Epithelial cell of esophagus (primary cell): Measurements from ENCODE around the gene SH3BGRL2.
"Not testable (repeated sequence)": the region's sequence is repeated elsewhere in the genome, so short reads cannot be mapped to it uniquely, and the experiment has no call there.

Source experiments
- DNase-seq: peaks from one replicate; pipeline ENCODE4 v3.0.0; 2010; ENCODE audit warnings: low read depth
- H3K4me3 ChIP-seq: 2 replicates; pipeline ENCODE4 v1.5.1; 2011; ENCODE audit warnings: mild to moderate bottlenecking, low read length, control low read depth
- TF ChIP-seq, protein P1 (sequence below): IDR thresholded peaks from 2 replicates; pipeline ENCODE4 v1.5.1; 2011; ENCODE audit warnings: low read depth, mild to moderate bottlenecking, low read length, control low read depth, inconsistent platforms; ENCODE audit not compliant: insufficient read depth; ENCODE audit errors: missing control alignments

The SH3BGRL2 gene

DNA sequence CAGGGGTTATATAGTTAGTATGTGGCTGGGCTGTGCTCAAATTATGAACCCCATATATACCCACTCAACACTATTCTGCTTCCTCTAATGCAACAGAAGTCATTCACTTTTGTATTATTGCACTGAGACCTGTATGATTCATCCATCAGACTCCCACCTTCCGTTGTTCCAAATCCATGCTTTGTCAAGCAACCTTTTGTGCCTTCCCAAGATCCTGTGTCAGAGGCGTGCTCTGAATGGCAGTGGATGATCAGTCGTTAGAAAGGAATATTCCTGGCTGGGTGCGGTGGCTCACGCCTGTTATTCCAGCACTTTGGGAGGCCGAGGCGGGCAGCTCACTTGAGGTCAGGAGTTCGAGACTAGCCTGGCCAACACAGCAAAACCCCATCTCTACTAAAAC, 103.2 kb downstream of the SH3BGRL2 start:
- no peak overlapping the region for H3K4me3 ChIP-seq
- TF ChIP-seq, protein P1, sequence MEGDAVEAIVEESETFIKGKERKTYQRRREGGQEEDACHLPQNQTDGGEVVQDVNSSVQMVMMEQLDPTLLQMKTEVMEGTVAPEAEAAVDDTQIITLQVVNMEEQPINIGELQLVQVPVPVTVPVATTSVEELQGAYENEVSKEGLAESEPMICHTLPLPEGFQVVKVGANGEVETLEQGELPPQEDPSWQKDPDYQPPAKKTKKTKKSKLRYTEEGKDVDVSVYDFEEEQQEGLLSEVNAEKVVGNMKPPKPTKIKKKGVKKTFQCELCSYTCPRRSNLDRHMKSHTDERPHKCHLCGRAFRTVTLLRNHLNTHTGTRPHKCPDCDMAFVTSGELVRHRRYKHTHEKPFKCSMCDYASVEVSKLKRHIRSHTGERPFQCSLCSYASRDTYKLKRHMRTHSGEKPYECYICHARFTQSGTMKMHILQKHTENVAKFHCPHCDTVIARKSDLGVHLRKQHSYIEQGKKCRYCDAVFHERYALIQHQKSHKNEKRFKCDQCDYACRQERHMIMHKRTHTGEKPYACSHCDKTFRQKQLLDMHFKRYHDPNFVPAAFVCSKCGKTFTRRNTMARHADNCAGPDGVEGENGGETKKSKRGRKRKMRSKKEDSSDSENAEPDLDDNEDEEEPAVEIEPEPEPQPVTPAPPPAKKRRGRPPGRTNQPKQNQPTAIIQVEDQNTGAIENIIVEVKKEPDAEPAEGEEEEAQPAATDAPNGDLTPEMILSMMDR: no peak
- no peak for DNase-seq

DNA sequence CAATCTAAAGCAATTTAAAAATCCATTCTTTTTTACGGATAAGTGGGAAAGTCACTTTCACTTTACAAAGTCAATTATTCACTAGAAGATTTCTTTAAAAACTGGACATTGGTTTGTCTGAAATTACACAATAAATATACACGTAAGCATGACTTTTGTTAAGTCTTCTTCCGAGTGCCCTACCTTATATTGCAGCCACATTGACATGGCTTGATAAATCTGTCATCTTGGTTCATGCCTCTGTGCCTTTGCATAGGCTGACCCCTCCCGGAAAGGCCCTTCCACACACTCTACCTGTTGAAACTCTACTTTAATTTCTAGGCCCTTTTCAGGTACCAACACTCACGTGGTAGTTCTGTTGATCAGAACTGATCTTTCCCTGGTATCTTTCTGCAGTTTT, 104.1 kb downstream of the SH3BGRL2 start:
- no peak overlapping the region for H3K4me3 ChIP-seq
- TF ChIP-seq, protein P1: no peak
- DNase-seq: no peak

DNA sequence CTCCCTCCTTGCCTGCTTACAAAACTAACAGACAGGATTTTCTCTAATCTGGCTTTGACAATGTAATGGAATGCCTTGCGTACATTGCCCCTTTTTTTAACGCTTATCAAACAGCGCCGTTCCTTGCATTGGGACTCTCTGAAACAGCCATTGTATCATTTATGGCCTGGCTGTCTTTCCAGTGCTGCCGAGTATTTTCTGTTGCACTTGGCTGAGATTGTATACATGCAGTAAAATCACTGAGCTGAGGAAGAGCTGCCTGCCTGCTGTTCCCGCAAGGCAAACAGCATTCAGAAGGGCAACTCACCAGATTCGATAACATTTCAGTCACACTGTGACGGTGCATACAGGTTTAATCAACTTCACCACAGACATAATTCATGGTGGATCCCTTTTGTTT, 106.0 kb downstream of the SH3BGRL2 start:
- TF ChIP-seq, protein P1: no peak
- no peak overlapping the region for H3K4me3 ChIP-seq
- no peak for DNase-seq

DNA sequence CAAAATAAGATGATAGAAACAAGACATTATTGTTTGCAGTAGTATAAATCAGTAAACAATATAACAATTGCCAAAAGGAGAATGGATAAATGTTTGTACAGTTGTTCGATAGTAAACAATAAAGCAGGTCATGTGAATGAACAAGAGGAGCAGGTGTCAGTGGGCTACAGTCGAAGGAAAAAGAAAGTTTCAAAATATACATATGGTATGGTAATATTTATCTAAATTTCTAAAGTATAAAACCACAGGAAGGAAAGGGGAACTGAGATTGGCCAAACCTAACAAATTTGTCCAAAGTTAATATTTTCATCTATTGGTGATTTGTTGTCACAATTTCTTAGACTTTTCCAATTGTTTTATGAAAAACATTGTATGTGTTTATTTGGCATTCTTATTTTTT, 110.9 kb downstream of the SH3BGRL2 start:
- no peak for DNase-seq
- H3K4me3 ChIP-seq: no peak overlapping the region
- TF ChIP-seq, protein P1: no peak

DNA sequence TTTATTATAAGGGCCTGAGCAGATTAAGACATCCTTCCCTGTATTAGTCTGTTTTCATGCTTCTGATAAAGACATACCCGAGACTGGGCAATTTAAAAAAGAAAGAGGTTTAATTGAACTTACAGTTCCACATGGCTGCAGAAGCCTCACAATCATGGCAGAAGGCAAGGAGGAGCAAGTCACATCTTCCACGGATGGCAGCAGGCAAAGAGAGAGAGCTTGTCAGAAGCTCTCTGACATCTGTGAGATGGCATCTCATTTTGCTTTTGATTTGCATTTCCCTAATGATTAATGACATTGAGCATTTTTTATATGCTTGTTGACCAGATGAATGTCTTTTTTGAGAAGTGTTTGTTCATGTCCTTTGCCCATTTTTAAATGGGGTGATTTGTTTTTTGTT, 114.2 kb downstream of the SH3BGRL2 start:
- not testable (repeated sequence) for H3K4me3 ChIP-seq, DNase-seq

DNA sequence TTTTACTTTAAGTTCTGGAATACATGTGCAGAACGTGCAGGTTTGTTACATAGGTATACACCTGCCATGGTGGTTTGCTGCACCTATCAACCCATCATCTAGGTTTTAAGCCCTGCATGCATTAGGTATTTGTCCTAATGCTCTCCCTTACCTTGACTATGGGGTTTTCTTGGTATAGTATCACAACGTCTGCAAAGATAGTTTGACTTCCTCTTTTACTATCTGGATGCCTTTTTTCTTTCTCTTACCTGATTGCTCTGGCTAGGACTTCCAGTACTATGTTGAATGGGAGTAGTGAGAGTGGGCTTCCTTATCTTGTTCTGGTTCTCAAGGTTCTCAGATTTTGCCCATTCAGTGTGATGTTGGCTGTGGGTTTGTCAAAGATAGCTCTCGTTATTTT, 115.2 kb downstream of the SH3BGRL2 start:
- not testable (repeated sequence) for DNase-seq, H3K4me3 ChIP-seq

DNA sequence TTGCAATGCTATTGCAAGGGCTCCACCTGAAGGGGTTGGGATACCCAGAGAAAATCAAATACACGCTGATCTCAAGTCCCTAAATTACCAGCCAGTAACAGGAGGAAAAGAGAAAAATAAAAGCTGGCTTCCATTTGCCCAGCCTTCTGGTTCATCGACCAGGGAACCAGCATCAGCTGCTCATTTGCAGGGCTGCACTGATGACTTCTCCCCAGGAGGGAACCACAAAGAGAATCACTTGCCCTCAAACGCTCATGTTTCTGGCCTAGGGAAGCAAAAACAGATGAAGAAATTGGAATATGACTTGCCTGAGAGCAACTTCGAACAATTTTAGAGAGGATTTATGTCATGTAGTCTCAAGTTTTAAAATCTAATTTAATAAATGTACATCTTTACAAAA, 119.7 kb downstream of the SH3BGRL2 start:
- H3K4me3 ChIP-seq: no peak overlapping the region
- no peak for DNase-seq
- TF ChIP-seq, protein P1: no peak
